ENCODE results near the gene WDFY1.

WDFY1 gene

DNA sequence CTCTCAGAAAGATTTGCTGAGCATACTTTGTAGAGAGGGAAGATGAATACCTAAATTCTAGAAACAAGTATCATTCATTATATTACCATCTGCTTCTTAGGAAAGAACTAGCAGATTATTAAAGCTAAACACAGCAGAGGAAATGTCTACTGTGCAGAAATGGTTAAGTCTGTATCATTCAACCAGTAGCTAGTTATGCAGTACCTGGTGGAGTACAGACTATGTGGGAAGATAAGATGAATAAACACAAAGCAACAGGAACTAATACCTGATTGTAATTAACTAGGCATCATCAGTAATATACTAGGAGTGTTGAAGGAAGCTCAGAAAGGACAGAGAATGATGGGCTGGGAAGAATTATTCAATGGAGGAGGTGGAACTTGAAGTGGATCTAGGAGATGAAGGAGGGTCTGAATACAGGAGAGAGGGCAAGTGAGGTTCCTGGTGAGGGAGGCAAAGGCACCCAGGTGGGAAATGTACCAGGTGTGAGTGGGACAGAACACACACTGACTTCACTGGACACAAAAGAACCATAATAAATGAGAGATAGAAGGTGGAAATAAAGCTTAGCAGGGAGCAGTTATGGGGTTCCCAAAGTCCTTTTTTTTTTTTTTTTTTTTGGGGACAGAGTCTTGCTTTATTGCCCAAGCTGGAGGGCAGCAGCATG, 9.5 kb downstream of the WDFY1 start:
- ChIA-PET POLR2A (no interaction called here), CTCF (interaction anchor here (0.6 to 1.2 kb wide), 2 partner anchors 11 to 593 kb away, joined by 3 read pairs; no protein-coding TSS in a partner anchor)
- Histone ChIP-seq H3K9me3 (ENCODE audit: control insufficient read depth, insufficient read depth, low read depth, low read length) (no peaks in the 10 kb centered on the region), H3K4me3 (ENCODE audit: low read depth, low read length) (no peak overlapping the region), H3K4me1 (ENCODE audit: control insufficient read depth, insufficient read depth, low read length) (peaks cover 24% of the 10 kb centered on the region), H3K36me3 (ENCODE audit: control insufficient read depth in 2 of 2, insufficient read depth in 1 of 2, low read length in 2 of 2) (no peaks in the 10 kb centered on the region), H3K27ac (ENCODE audit: extremely low read depth, low read depth, low read length) (no peak overlapping the region)
- no peak for TF ChIP-seq ZNF169 (tag by site-specific recombination; IDR thresholded peaks at IDR 0.05)
- TF ChIP-seq ZNF555 (tag by site-specific recombination; conservative IDR thresholded peaks at IDR 0.05), result no peak
- TF ChIP-seq PBX3 (CRISPR knock-in tag; IDR thresholded peaks at IDR 0.05), result no peak
- no peak for TF ChIP-seq ZNF610 (tag by site-specific recombination; IDR thresholded peaks at IDR 0.05; ENCODE audit: borderline replicate concordance)
- TF ChIP-seq EGR2 (tag by site-specific recombination; IDR thresholded peaks at IDR 0.05; ENCODE audit: low read depth), result no peak
- no peak for TF ChIP-seq YY1 (tag by site-specific recombination; IDR thresholded peaks at IDR 0.05)
- no peak for TF ChIP-seq ZNF37A (tag by site-specific recombination; IDR thresholded peaks at IDR 0.05)
- no peak for TF ChIP-seq ZNF132 (tag by site-specific recombination; IDR thresholded peaks at IDR 0.05; ENCODE audit: borderline replicate concordance)
- TF ChIP-seq, protein P1, sequence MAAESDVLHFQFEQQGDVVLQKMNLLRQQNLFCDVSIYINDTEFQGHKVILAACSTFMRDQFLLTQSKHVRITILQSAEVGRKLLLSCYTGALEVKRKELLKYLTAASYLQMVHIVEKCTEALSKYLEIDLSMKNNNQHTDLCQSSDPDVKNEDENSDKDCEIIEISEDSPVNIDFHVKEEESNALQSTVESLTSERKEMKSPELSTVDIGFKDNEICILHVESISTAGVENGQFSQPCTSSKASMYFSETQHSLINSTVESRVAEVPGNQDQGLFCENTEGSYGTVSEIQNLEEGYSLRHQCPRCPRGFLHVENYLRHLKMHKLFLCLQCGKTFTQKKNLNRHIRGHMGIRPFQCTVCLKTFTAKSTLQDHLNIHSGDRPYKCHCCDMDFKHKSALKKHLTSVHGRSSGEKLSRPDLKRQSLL (tag by site-specific recombination; IDR thresholded peaks at IDR 0.05), result no peak
- no peak for TF ChIP-seq SP3 (tag by site-specific recombination; IDR thresholded peaks at IDR 0.05)
- TF ChIP-seq, protein P2, sequence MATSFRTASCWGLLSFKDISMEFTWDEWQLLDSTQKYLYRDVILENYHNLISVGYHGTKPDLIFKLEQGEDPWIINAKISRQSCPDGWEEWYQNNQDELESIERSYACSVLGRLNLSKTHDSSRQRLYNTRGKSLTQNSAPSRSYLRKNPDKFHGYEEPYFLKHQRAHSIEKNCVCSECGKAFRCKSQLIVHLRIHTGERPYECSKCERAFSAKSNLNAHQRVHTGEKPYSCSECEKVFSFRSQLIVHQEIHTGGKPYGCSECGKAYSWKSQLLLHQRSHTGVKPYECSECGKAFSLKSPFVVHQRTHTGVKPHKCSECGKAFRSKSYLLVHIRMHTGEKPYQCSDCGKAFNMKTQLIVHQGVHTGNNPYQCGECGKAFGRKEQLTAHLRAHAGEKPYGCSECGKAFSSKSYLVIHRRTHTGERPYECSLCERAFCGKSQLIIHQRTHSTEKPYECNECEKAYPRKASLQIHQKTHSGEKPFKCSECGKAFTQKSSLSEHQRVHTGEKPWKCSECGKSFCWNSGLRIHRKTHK (tag by site-specific recombination; IDR thresholded peaks at IDR 0.05), result no peak
- no peak for TF ChIP-seq KLF9 (tag by site-specific recombination; IDR thresholded peaks at IDR 0.05; ENCODE audit: low read depth)
- TF ChIP-seq ZNF302 (tag by site-specific recombination; IDR thresholded peaks at IDR 0.05; ENCODE audit: low read depth), result no peak
- no peak for TF ChIP-seq ZBTB26 (tag by site-specific recombination; optimal IDR thresholded peaks at IDR 0.05)
- no peak for TF ChIP-seq ZNF843 (tag by site-specific recombination; IDR thresholded peaks at IDR 0.05)
- no peak for TF ChIP-seq ZNF510 (tag by site-specific recombination; IDR thresholded peaks at IDR 0.05; ENCODE audit: insufficient replicate concordance)
- TF ChIP-seq ZNF561 (tag by site-specific recombination; IDR thresholded peaks at IDR 0.05; ENCODE audit: borderline replicate concordance), result no peak
- no peak for TF ChIP-seq ZNF239 (tag by site-specific recombination; IDR thresholded peaks at IDR 0.05)
- no peak for TF ChIP-seq BCL11A (tag by site-specific recombination; IDR thresholded peaks at IDR 0.05; ENCODE audit: low read depth)
- no peak for TF ChIP-seq ZNF560 (tag by site-specific recombination; IDR thresholded peaks at IDR 0.05; ENCODE audit: borderline replicate concordance)

- no peak overlapping the region for H3K27ac ChIP-seq (ENCODE audit: extremely low read depth, low read depth, low read length)
- no peaks in the 10 kb centered on the region for H3K36me3 ChIP-seq (ENCODE audit: control insufficient read depth in 2 of 2, insufficient read depth in 1 of 2, low read length in 2 of 2)
- ChIA-PET CTCF (interaction anchor here (0.6 kb wide), 1 partner anchor 594 kb away, joined by 3 read pairs; no protein-coding TSS in a partner anchor), POLR2A (no interaction called here)
- peaks cover 24% of the 10 kb centered on the region for H3K4me1 ChIP-seq (ENCODE audit: control insufficient read depth, insufficient read depth, low read length)
- no peaks in the 10 kb centered on the region for H3K9me3 ChIP-seq (ENCODE audit: control insufficient read depth, insufficient read depth, low read depth, low read length)
- no peak overlapping the region for H3K4me3 ChIP-seq (ENCODE audit: low read depth, low read length)
- TF ChIP-seq, protein P3, sequence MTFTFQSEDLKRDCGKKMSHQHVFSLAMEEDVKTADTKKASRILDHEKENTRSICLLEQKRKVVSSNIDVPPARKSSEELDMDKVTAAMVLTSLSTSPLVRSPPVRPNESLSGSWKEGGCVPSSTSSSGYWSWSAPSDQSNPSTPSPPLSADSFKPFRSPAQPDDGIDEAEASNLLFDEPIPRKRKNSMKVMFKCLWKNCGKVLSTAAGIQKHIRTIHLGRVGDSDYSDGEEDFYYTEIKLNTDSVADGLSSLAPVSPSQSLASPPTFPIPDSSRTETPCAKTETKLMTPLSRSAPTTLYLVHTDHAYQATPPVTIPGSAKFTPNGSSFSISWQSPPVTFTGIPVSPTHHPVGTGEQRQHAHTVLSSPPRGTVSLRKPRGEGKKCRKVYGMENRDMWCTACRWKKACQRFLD (tag by site-specific recombination; IDR thresholded peaks at IDR 0.05), result no peak
- TF ChIP-seq ZXDB (tag by site-specific recombination; IDR thresholded peaks at IDR 0.05) (no peak), ZNF2 (tag by site-specific recombination; IDR thresholded peaks at IDR 0.05) (no peak), ZNF830 (tag by site-specific recombination; IDR thresholded peaks at IDR 0.05; ENCODE audit: low read depth) (no peak), ZNF664 (tag by site-specific recombination; IDR thresholded peaks at IDR 0.05) (no peak), ZFHX2 (tag by site-specific recombination; conservative IDR thresholded peaks at IDR 0.05) (no peak)
Observed at GRCh38 chr2:223934870-223935269, 10.3 kb downstream of the WDFY1 start.
